HuH-7.5 (cell line): ENCODE measurements around the gene PXDC1.

Source experiments
- DNase-seq: peaks from one replicate; pipeline ENCODE4 v3.0.0; 2011; ENCODE audit warnings: low spot score

The PXDC1 gene

GRCh38 chr6:3746696-3747095 is 4.8 kb downstream of the PXDC1 start:
- no peak for DNase-seq

DNA sequence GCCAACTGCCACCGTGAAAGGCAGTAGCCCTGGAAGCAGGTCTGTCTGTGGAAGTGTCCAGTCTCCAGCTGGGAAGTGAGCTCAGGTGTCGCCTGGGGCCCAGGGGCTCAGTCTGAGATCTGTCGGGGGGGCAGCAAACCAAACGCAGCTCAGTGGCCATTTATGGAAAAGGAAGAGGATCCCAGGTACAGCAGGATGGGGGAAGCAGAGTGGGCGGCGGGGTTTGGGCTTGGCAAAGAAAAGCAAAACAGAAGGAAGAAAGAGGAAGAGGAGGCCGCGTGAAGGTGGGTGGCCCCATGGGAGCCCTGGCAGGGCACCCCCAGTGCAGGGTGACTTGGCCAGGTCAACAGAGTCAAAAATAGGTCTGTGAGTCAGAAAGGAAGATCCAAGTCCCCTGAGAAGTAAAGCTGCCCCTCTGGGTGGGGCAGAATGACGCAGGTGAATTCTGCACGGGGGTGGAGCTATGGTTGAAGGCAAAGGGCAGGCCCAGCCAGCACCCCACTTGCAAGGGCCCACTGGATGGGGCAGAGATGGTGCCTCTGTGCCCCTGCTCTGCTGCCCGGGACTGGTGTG is 5.3 kb downstream of the PXDC1 start:
- DNase-seq, result no peak

DNA sequence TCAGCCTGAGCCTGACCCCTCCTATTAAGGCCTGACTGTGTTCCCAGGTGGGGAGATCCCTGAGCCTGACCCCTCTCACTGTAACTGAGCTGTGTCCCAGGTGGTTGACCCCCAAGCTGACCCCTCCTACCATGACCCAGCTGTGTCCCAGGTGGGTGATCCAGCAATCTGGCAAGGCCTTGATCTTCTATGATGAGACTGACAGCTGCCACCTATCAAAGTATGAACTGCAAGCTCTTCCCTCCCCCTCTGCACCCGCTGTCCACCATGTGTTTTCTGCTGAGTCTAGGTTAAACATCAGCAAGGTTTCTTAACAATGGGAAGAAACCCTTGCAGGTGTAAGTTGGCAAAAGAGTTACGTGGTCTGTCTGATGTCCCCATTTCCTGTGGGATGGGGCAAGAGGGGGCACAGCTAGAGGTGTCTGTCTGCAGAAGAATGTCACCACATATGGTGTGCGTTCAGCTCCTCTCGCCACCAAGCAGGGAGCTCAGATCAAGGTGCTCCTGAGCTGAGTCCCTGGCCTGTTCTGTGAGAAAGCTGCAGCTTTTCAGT is 5.9 kb downstream of the PXDC1 start:
- no peak for DNase-seq

- DNase-seq, result no peak
These were observed 6.5 kb downstream of the PXDC1 start for GRCh38 chr6:3744901-3745470.

- DNase-seq, result no peak
These were observed 7.2 kb downstream of the PXDC1 start for GRCh38 chr6:3744211-3744900.

- DNase-seq, result no peak
These were observed 8.0 kb downstream of the PXDC1 start for GRCh38 chr6:3743541-3743940.

GRCh38 chr6:3742426-3743344 is 8.8 kb downstream of the PXDC1 start:
- DNase-seq, result peak; percentile 71

DNA sequence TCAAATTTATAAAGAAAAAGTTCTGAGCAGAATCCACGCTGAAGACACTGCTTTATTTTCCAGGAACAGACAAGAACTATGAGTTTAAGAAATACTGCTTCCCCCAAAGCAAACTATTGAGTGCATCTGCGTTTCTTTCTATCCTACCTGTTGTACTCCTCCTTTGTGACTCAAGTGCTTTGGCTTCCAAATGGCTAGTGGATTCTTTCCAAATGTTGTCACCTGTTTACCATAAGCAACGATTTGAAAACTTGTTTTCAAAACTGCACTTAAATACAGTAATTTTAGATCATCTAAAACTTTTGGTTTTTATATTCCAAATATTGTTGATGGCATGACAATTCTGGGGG is 9.5 kb downstream of the PXDC1 start:
- no peak for DNase-seq

DNA sequence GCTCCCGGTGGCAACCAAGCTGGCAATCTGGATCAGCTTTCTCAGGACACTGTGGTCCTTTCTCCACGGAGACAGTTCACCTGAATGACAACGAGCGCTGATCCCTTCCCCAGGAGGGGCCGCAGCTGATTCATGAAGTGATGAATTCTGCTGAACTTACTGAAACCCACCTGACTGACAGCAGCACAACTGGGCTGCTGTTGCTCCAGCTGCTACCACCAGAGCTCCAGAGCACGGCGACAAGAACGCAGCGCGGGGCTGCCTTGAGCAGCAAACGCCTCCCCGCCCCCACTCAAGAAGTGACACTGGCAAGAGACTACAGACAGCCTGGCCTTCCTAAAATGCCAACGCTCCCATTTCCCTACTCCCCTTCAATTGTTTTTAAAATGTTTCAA is 10.0 kb downstream of the PXDC1 start:
- no peak for DNase-seq

DNA sequence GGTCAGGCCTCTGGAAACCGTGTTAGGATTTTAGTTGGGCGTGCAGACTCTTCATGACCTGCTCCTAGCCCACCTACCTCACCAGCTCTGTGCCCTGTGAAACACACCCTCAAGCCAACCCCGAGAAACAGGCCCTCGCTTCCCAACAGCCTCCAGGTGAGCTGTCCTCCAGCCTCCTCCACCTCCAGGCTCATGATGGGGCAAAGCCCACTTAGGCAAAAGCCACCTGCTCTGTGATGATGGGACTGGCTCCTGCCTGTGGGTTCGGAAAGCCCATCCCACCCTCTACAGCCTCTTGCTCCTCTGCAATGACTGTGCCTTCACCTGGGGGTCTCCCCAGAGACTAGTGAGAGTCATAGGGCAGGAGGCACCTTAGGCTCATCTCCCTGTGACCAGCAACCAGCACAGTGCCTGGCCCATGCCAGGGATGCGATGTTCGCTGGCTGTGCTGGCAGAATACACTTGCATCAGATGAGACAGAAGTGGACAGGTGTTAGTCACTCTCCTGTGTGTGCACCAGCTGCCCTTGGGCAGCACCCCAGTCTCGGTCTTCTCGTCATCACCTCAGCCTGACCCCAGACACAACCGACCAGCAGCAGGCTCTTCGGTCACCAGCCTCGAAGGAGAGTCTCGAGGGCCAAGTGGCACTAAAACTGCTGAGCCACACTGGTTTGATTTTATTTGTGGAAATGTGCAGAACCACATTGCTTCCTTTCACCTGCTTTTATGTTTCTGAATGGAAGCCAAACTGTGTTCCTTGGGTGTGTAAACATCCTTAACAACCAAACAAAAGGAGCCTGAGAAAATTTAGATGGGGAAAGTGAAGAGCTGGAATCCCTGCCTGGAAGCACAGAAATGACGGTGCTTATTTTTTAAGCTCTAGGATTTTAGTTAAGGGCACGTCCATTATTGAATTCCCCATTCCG is 10.7 kb downstream of the PXDC1 start:
- no peak for DNase-seq

DNA sequence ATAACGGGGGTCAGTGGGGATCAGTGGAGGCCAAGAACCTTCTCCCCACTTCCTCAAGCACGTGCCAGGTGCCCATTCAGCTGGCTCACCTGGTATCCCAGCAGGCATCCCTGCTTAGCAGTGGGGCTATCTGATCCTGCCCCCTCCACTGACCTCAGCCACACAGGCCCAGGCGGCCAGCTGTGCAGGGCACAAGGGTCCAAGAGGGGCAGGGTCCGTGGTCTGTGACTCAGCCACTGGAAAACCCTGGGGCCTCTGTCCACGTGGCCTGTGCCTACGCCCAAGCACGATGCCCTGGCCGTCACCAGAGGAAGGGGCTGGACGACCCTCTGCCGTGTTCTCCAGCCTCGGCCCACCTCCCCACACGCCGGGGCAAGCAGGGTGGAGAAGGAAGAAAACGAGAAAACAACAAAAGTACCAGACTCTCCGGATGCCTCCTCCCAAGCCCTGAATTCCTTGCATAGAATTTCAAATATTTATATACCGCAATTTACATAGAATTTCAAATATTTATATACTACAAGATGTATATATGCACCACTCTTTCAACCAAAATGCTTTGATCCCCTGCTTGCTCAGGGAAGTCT is 12.1 kb downstream of the PXDC1 start:
- no peak for DNase-seq

DNA sequence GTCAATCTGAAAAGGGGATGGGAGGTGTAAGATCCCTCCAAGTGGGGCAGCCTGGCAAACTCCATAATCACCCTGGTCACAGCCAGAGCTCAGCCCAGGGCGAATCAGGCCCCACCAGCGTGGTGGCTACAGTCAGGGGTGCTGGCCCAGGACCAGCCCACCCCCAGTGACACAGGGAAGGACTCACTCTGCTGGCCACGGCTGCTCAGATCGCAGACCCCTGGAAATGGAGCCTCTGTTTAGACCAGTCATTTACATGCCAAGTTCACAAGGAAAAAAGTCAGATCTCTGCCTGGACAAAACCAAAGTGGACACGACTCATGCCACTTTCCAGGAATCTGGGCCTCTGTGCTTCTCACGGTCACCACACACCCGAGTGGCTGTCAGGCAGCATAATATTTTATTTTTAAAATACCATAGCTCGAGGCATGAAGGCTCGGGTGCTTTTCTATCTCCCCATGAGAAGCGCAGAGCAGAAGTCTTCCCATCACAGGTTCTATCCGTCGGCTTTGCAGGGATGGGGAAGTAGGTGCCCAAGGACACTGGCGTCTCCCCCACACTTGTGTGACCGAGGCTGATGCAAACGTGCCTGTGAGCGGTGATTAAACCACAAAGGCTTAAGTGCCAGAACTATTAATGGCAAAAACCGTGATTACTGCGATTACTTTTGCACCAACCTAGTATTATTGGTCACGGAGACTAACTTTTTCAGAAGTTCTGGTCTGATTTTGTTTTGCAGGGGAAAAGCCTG is 13.0 kb downstream of the PXDC1 start:
- DNase-seq, result no peak

DNA sequence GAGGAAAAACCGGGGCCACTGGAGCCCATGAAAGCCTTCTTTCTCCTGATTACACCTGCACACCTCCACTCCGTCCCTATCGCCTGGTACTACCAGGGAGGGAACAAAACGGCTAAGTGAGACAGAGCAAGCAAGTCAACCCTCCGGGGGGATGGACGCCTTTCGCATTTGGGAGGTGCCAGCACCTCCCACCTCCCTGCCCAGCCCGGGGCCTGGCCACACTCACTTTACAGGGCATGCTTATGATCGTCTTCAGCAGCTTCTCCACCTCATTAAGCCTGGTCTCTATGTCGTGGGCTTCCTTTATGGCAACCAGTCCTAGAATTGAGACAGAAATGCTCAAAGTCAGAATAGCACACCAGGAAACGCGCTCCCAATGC is 13.7 kb downstream of the PXDC1 start:
- no peak for DNase-seq

- no peak for DNase-seq
These were observed 14.2 kb downstream of the PXDC1 start for GRCh38 chr6:3737149-3737830.

DNA sequence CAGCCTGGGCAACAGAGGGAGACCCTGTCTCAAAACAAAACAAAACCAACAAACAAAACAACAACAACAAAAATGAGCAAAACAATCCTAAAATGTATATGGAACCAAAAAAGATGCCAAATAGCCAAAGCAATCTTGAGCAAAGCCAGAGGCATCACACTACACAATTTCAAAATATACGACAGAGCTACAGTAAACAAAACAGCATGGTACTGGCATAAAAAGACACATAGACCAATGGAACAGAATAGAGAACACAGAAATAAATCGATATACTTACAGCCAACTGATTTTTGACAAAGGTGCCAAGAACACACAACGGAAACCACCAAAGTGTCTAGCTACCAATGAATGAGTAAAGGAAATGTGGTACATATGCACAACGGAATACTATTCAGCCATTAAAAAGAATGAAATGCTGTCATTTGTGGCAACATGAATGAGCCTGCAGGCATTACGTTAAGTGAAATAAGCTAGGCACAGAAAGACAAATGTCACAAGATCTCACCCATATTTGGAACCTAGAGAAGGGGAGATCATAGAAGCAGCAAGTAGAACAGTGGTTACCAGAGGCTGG is 16.4 kb downstream of the PXDC1 start:
- no peak for DNase-seq

DNA sequence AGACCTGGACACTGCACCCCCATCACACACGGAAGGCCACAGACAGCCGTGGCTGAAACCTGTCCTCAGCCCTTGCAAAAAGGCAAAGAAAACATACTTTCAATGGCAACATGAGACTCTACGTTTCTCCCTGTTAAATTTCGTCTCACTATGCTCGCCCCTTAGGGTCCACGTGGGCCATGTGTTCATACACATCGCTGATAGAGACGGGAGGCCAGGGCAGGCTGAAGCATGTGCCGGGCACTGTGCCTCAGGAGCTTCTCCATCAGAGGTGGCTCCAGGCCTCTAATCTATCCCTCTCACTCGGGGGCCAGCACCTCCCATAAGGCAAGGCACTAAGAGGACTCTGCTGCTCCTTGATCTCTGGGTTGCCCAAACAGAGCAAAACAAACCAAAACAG is 17.5 kb downstream of the PXDC1 start:
- no peak for DNase-seq

- no peak for DNase-seq
These were observed 18.1 kb downstream of the PXDC1 start for GRCh38 chr6:3733321-3733925.

GRCh38 chr6:3732345-3733141 is 19.0 kb downstream of the PXDC1 start:
- peak; percentile 68 for DNase-seq
